Progenitor cell of endocrine pancreas (in vitro differentiated cells): Measurements from ENCODE around the gene DCX. TPM values are rescaled to one million over a fixed set of nuclear protein-coding genes. Genes with fewer than 3 reads are reported as not detected.

Experiments used
- DNase-seq: peaks from one replicate; pipeline ENCODE4 v3.0.0; 2021; ENCODE audit warnings: low spot score; ENCODE audit not compliant: unreplicated experiment
- H3K27ac Mint-ChIP-seq: 2 replicates; pipeline ENCODE4 v1.8.0; 2021; ENCODE audit warnings: mild to moderate bottlenecking, moderate library complexity, mixed read lengths
- H3K27me3 Mint-ChIP-seq: 2 replicates; pipeline ENCODE4 v1.8.0; 2021; ENCODE audit warnings: mixed read lengths
- H3K36me3 Mint-ChIP-seq: 2 replicates; pipeline ENCODE4 v1.8.0; 2022; ENCODE audit warnings: mixed read lengths; ENCODE audit not compliant: insufficient read depth
- H3K4me1 Mint-ChIP-seq: 2 replicates; pipeline ENCODE4 v1.8.0; 2021; ENCODE audit warnings: low read depth, mixed read lengths
- H3K4me3 Mint-ChIP-seq: 2 replicates; pipeline ENCODE4 v1.8.0; 2021; ENCODE audit warnings: low read depth, mild to moderate bottlenecking, moderate library complexity, mixed read lengths
- H3K9me3 Mint-ChIP-seq: 2 replicates; pipeline ENCODE4 v1.8.0; 2021; ENCODE audit warnings: low read depth, mixed read lengths
- CTCF ChIP-seq: fragments of 200-600 bp; sonication (generic); IDR thresholded peaks from one replicate; pipeline ENCODE4 v1.5.0; 2021; ENCODE audit warnings: antibody characterized with exemption, mild to moderate bottlenecking; ENCODE audit not compliant: unreplicated experiment
- total RNA-seq: library from RNA; stranded (reverse); gene quantifications from 2 replicates; pipeline ENCODE4 v1.2.1, GENCODE V29; 2021

The DCX gene
- total RNA-seq, 1 donor from 2014 or later, result 171 TPM

GRCh38 chrX:111376897-111377578 lies 35.0 kb downstream of the DCX start:
- TF ChIP-seq CTCF, result no peak
- DNase-seq, result peak; percentile 14
- H3K36me3 Mint-ChIP-seq, result peaks cover 12% of the 10 kb centered on the region
- no peaks in the 10 kb centered on the region for H3K9me3 Mint-ChIP-seq
- H3K4me1 Mint-ChIP-seq, result peaks cover 37% of the 10 kb centered on the region
- H3K27ac Mint-ChIP-seq, result peak overlapping the region; percentile 77
- H3K27me3 Mint-ChIP-seq, result no peaks in the 10 kb centered on the region
- peak overlapping the region; percentile 13 for H3K4me3 Mint-ChIP-seq

GRCh38 chrX:111376486-111376885 lies 35.5 kb downstream of the DCX start:
- TF ChIP-seq CTCF, result no peak
- Mint-ChIP-seq H3K36me3 (peaks cover 10% of the 10 kb centered on the region), H3K27me3 (no peaks in the 10 kb centered on the region), H3K4me1 (peaks cover 37% of the 10 kb centered on the region), H3K27ac (peak overlapping the region; percentile 76), H3K9me3 (no peaks in the 10 kb centered on the region), H3K4me3 (no peak overlapping the region)
- no peak for DNase-seq

GRCh38 chrX:111375747-111376146 lies 36.2 kb downstream of the DCX start:
- TF ChIP-seq CTCF, result no peak
- Mint-ChIP-seq H3K27me3 (no peaks in the 10 kb centered on the region), H3K27ac (peak overlapping the region; percentile 76), H3K36me3 (peaks cover 7% of the 10 kb centered on the region), H3K9me3 (no peaks in the 10 kb centered on the region), H3K4me1 (peaks cover 40% of the 10 kb centered on the region), H3K4me3 (no peak overlapping the region)
- DNase-seq, result no peak

- Mint-ChIP-seq H3K27ac (no peak overlapping the region), H3K36me3 (peaks cover 5% of the 10 kb centered on the region), H3K4me3 (no peak overlapping the region), H3K4me1 (peaks cover 24% of the 10 kb centered on the region), H3K27me3 (no peaks in the 10 kb centered on the region), H3K9me3 (no peaks in the 10 kb centered on the region)
- no peak for TF ChIP-seq CTCF
- no peak for DNase-seq
Measured at GRCh38 chrX:111372086-111372485, 39.9 kb downstream of the DCX start.

- Mint-ChIP-seq H3K9me3 (no peaks in the 10 kb centered on the region), H3K27ac (peak overlapping the region; percentile 49), H3K4me3 (no peak overlapping the region), H3K36me3 (no peaks in the 10 kb centered on the region), H3K4me1 (peaks cover 20% of the 10 kb centered on the region), H3K27me3 (no peaks in the 10 kb centered on the region)
- no peak for DNase-seq
- no peak for TF ChIP-seq CTCF
Measured at GRCh38 chrX:111365770-111366325, 46.1 kb downstream of the DCX start.
